NCI-H460 (cell line): ENCODE data around the gene FAM199X. TPM values are rescaled to one million over a fixed set of nuclear protein-coding genes. Genes with fewer than 3 reads are reported as not detected.
A peak's percentile ranks its signal among the peaks of the same experiment; 100 is the strongest.

Experiments
- DNase-seq: peaks from one replicate; pipeline ENCODE4 v3.0.0-alpha.2; 2016; ENCODE audit warnings: low read depth; ENCODE audit errors: extremely low read depth
- polyA plus RNA-seq: library from polyadenylated mRNA; depleted of rRNA; stranded (reverse); fragments of >200 nt; gene quantifications from 2 replicates; pipeline ENCODE4 v1.2.3, GENCODE V29; 2014; cell fraction: nucleus; rRNA removed
- total RNA-seq: library from RNA; depleted of rRNA; stranded (reverse); fragments of >200 nt; shearing (Covaris generic); gene quantifications from 2 replicates; pipeline ENCODE4 v1.2.3, GENCODE V29; 2014; rRNA removed

FAM199X gene
- 32.2 and 36.4 TPM in 2 replicates for total RNA-seq
- 29.7 and 37.7 TPM in 2 replicates for polyA plus RNA-seq

GRCh38 chrX:104165894-104166734 is at the start of gene FAM199X:
TSS of gene FAM199X (plus strand) at chrX:104166453. CDS start at chrX:104166786, 333 bp downstream.
- DNase-seq, result peak; percentile 83

DNA sequence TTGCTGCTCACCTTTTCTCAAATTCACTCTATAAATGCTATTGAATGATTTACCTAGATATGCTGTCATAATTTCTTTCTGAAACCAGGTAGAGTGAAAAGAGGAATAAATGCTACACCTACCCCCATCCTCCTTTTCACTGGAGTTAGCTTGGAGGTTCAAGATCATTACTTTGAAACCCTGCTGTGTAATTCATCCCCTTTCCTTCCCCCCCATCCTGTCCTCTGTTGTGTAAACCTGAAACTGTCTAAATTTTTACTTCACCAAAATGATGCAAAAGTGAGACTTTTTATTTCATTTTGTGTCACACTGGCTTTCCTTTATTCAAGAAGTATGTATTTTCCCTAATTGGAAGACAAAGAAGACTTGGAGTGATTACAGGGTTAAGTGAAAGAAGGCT is 48.5 kb upstream of the FAM199X start:
- DNase-seq, result no peak

GRCh38 chrX:104118765-104119164 is 47.5 kb upstream of the FAM199X start:
- no peak for DNase-seq

GRCh38 chrX:104122829-104123228 is 43.4 kb upstream of the FAM199X start:
- DNase-seq, result no peak

- no peak for DNase-seq
Observed at GRCh38 chrX:104126856-104127255, 39.4 kb upstream of the FAM199X start.

DNA sequence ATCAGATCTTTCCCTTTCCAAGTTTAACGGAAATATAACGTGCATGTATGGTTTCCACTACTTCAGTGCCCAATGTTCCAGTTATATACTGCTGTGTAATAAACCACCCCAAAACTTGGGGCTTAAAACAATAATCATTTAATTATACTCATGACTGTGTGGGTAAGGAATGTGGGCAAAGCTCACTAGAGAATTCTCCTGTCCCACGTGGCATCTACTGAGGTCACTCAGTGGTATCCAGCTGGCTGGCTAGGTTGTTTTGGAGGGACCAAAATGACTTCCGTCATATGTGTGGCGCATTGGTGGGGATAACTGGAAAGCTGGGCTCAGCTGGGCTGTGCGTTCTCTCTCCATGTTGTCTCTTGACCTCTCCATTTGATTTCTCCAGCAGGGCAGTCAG is 35.4 kb upstream of the FAM199X start:
- no peak for DNase-seq

- DNase-seq, result no peak
Observed at GRCh38 chrX:104134583-104135261, 31.5 kb upstream of the FAM199X start.

- no peak for DNase-seq
Observed at GRCh38 chrX:104135677-104136076, 30.6 kb upstream of the FAM199X start.

GRCh38 chrX:104136241-104137019 is 29.8 kb upstream of the FAM199X start:
- peak; percentile 76 for DNase-seq

DNA sequence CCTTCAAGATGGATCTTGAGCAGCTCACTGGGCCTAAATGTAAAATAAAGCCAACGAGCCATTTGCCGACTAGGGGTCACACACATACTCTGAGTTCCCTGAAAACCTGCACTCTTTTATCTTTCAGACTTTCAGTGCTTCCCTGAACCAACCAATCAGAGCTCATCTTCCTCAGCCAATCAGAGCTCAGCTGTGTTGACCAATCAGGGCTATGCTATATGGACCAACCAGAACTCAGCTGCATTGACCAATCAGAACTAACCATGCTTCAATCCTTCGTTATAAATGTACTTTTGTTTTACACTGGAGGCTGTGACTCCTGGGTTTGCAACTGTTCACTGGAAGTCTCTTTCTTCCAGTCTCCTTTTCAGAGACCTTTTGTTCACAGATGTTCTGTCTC is 28.8 kb upstream of the FAM199X start:
- DNase-seq, result no peak

DNA sequence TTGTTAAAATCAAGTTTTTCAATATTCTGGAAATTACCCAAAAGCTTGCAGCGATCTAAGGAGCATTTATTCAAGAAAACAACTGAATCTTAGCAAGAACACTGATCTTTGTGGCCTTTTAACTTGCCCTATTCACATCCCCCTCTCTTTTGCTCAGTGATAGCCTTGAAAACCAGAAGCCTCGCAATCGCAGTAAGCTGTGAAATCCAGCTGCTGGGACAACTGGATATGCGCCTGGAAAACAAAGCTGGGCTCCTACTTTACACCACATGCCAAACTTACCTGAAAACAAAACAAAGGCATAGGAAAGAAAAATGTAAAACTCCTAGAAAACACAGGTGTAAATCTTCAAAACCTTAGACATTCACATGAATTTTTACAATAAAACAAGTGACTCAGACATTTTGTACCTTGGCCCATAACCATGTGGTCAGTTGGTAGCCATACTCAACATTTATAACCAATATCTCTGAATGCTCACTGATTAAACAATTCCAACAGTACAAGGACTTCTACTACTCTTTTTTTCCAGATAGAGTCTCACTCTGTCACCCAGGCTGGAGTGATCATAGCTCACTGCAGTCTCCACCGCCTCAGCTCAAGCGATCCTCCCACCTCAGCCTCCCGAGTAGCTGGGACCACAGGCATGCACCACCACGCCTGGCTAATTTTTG is 25.0 kb upstream of the FAM199X start:
- DNase-seq, result no peak

DNA sequence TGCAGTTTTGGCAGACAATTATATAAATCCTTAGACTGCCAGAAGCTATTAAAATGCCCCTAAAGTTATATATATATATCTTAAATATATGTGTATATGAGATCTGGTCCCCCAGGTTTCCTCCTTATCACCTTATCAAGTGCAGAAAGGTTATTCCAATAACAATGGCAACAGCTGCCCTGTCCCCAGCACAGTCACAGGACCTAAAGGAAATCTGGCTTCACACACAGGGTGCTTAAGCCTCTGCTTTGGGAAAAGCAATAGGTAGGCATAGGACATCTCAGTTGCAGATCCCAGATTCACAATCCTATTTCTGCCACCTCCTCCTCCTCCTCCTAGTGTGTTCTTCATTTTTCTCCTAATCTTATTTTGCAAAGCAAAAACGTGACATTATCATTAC is 15.2 kb upstream of the FAM199X start:
- no peak for DNase-seq

- DNase-seq, result peak; percentile 81
Observed at GRCh38 chrX:104156630-104157529, 9.4 kb upstream of the FAM199X start, which contains the start of gene SLC25A53. TSS of gene SLC25A53 (minus strand) at chrX:104157009. CDS start at chrX:104105257, 51,752 bp downstream.

GRCh38 chrX:104166735-104167436 is 633 bp downstream of the FAM199X start:
- no peak for DNase-seq

DNA sequence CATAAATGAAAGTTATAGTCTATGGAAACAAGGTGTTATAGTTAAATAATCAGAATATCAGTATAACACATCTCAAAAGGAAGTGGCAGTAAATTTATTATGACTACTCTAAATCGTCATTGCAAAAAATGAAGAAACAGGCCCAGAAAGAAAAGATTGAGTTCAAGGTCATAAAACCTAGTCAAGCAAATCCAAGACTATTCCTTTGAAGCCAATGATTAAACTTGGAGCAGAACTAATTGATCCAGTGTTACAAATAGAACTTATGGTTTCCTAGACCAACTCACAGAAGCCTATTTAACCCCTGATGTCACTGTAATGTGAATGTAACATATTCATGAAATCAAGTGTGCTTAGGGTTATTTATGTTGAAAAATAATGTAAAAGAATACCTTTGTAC is 1.9 kb downstream of the FAM199X start:
- DNase-seq, result no peak

- no peak for DNase-seq
Observed at GRCh38 chrX:104172121-104172520, 5.9 kb downstream of the FAM199X start.

GRCh38 chrX:104172788-104173187 is 6.5 kb downstream of the FAM199X start:
- DNase-seq, result no peak

- DNase-seq, result no peak
Observed at GRCh38 chrX:104173841-104174240, 7.6 kb downstream of the FAM199X start.

DNA sequence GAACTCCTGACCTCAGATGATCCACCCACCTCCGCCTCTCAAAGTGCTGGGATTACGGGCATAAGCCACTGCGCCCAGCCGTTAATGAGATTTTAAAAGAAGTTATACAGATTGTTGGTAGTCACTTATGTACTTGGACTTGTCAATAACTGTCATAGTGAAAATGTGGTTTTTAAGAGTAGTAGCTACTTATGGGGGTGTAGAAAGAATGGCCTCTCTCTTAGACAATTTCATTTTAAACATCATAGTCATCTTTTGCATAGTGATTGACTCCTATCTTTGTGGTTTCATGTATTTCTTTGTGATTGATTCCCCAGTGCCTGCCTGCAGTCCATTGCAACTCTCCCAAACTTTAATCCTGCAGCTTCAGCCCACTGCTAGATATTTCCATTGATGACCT is 17.4 kb downstream of the FAM199X start:
- DNase-seq, result no peak
